22Rv1 (cell line): Measurements from ENCODE around the gene RIOK3.

Experiments used
- ZFX ChIP-seq: fragments of 450-650 bp; IDR thresholded peaks from 2 replicates; pipeline ENCODE4 v1.6.1; 2017; ENCODE audit warnings: antibody characterized with exemption, borderline replicate concordance
- TF ChIP-seq, protein P1 (sequence below): fragments of 450-650 bp; IDR thresholded peaks from 2 replicates; pipeline ENCODE4 v1.5.1; 2017; ENCODE audit warnings: mild to moderate bottlenecking

DNA sequence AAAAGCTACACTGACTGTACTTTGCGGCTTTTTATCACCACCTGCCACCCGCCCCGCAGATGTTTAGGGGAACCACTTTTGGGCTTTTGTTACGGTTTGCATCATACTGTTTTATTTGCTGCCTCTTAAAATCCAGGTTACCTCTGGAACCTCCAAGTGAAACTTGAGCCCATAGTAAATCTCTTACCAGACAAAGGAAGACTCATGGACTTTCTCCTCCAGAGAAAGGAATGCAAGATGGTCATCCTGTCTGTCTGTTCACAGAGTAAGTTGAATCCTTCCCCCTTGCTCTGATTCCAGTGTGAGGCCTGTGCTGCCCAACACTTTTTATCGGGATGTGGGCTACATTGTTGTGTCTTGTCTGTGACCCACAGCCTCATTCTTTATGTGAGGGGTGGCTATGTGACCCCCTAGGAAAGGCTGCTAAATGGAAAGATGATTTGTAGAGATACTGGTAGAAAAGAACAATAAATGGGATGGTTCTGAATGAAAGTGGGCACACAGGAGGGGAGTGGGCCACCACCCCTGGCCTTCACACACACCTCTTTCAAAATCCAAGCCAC, 73.5 kb downstream of the RIOK3 start:
- TF ChIP-seq, protein P1, sequence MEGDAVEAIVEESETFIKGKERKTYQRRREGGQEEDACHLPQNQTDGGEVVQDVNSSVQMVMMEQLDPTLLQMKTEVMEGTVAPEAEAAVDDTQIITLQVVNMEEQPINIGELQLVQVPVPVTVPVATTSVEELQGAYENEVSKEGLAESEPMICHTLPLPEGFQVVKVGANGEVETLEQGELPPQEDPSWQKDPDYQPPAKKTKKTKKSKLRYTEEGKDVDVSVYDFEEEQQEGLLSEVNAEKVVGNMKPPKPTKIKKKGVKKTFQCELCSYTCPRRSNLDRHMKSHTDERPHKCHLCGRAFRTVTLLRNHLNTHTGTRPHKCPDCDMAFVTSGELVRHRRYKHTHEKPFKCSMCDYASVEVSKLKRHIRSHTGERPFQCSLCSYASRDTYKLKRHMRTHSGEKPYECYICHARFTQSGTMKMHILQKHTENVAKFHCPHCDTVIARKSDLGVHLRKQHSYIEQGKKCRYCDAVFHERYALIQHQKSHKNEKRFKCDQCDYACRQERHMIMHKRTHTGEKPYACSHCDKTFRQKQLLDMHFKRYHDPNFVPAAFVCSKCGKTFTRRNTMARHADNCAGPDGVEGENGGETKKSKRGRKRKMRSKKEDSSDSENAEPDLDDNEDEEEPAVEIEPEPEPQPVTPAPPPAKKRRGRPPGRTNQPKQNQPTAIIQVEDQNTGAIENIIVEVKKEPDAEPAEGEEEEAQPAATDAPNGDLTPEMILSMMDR, result no peak
- TF ChIP-seq ZFX, result no peak
